ENCODE measurements around the gene MLXIP. TPM values are rescaled to one million over a fixed set of nuclear protein-coding genes. Genes with fewer than 3 reads are reported as not detected.
A peak's percentile ranks its signal among the peaks of the same experiment; 100 is the strongest.

The MLXIP gene
- total and polyA plus RNA-seq, 2 experiments from 2014 or later = 16.2 to 23.0 TPM

- H3K9me2 ChIP-seq (ENCODE audit: insufficient read depth) = no peaks in the 10 kb centered on the region
- H3K4me1 Mint-ChIP-seq = peaks cover 25% of the 10 kb centered on the region
- H3K4me3 ChIP-seq = peak overlapping the region; percentile 72; the same call in 1 of the 2 replicates
- no peak for TF ChIP-seq EZH2 (IDR thresholded peaks at IDR 0.05; ENCODE audit: low read depth, unreplicated experiment)
- TF ChIP-seq ETS1 (IDR thresholded peaks at IDR 0.05) = no peak
- TF ChIP-seq CTCF (conservative IDR thresholded peaks at IDR 0.05; ENCODE audit: low read depth in 2 of 2) = no peak
- TF ChIP-seq EZH2phosphoT487 (IDR thresholded peaks at IDR 0.05; ENCODE audit: unreplicated experiment) = no peak
- no peak for TF ChIP-seq STAT1 (IDR thresholded peaks at IDR 0.05; ENCODE audit: unreplicated experiment)
- TF ChIP-seq ZNF331 (CRISPR knock-in tag; IDR thresholded peaks at IDR 0.05; ENCODE audit: low read depth) = no peak
- TF ChIP-seq REST (IDR thresholded peaks at IDR 0.05; ENCODE audit: unreplicated experiment) = no peak
- no peak for TF ChIP-seq JUNB (IDR thresholded peaks at IDR 0.05; ENCODE audit: unreplicated experiment)
- TF ChIP-seq ZNF462 (CRISPR knock-in tag; IDR thresholded peaks at IDR 0.05) = no peak
- no peak for TF ChIP-seq CREB1 (CRISPR knock-in tag; IDR thresholded peaks at IDR 0.05; ENCODE audit: low read depth)
- TF ChIP-seq POLR2AphosphoS5 (IDR thresholded peaks at IDR 0.05; ENCODE audit: low read depth) = no peak
- no peak for TF ChIP-seq NANOG (IDR thresholded peaks at IDR 0.05; ENCODE audit: borderline replicate concordance)
- TF ChIP-seq ZNF114 (CRISPR knock-in tag; IDR thresholded peaks at IDR 0.05) = no peak
- no peak overlapping the region for H3K27ac ChIP-seq (ENCODE audit: low read depth)
- DNase-seq (ENCODE audit: low spot score) = no peak
- no peak for ATAC-seq
- H4K20me1 ChIP-seq (replicated peaks; ENCODE audit: insufficient read depth) = peaks cover 17% of the 10 kb centered on the region; the same call in 1 of the 2 replicates
- H3K27me3 ChIP-seq (ENCODE audit: insufficient read depth) = peaks cover 21% of the 10 kb centered on the region
- no peak overlapping the region for H2AFZ ChIP-seq
- H3K36me3 Mint-ChIP-seq (ENCODE audit: low read depth) = peaks cover 4% of the 10 kb centered on the region; the same call in 1 of the 3 replicates
- peak overlapping the region; percentile 40 for H3K4me3 Mint-ChIP-seq
- peaks cover 49% of the 10 kb centered on the region for H3K79me2 ChIP-seq (replicated peaks; ENCODE audit: insufficient read depth)
- no peaks in the 10 kb centered on the region for H3K36me3 ChIP-seq (ENCODE audit: insufficient read depth)
- peak overlapping the region; percentile 82 for H3K4me2 ChIP-seq
- H3F3A ChIP-seq (replicated peaks; ENCODE audit: low read depth) = 0 out of 2 replicates have a peak, but pooled peaks cover 3% of the 10 kb centered on the region
- peaks cover 26% of the 10 kb centered on the region; the same call in 1 of the 2 replicates for H3K4me1 ChIP-seq (ENCODE audit: insufficient read depth)
- H3K27ac Mint-ChIP-seq = no peak overlapping the region
- peaks cover 19% of the 10 kb centered on the region for H3K27me3 Mint-ChIP-seq (ENCODE audit: insufficient read depth, low read depth, poor library complexity)
- H3K9me3 Mint-ChIP-seq = no peaks in the 10 kb centered on the region; the same call in 2 of the 3 replicates
These were observed 2.6 kb downstream of the MLXIP start for GRCh38 chr12:122081083-122081696.
